SK-N-SH (cell line): ENCODE measurements around the gene FADS3. TPM values are rescaled to one million over a fixed set of nuclear protein-coding genes. Genes with fewer than 3 reads are reported as not detected.

Source experiments
- CTCF ChIA-PET: fragments of 300-600, 350-600 bp; formaldehyde crosslinking; extraction: SDS; loops from one replicate; lab custom pipeline; 2021; lab: Yijun Ruan, JAX
- POLR2A ChIA-PET: fragments of 350-600 bp; sonication (Branson Sonifier 250); formaldehyde crosslinking; extraction: SDS; loops from one replicate; lab custom pipeline; 2020; ENCODE audit warnings: antibody characterized with exemption, inconsistent platforms; lab: Yijun Ruan, JAX
- DNase-seq: peaks from one replicate; pipeline ENCODE4 v3.0.0; 2012
- H2AFZ ChIP-seq: fragments of 200-600 bp; sonication (generic); 2 replicates; pipeline ENCODE4 v1.8.1; 2016; ENCODE audit warnings: antibody characterized with exemption, mild to moderate bottlenecking, low read depth
- H3F3A ChIP-seq: fragments of 200-600 bp; sonication (generic); replicated peaks from 2 replicates; pipeline ENCODE3; 2016; ENCODE audit warnings: antibody characterized with exemption, mild to moderate bottlenecking; ENCODE audit not compliant: insufficient read depth
- H3K27ac ChIP-seq, 2 experiments: fragments of 200-500 bp in 1 of 2; fragments of 200-600 bp in 1 of 2; sonication (Bioruptor generic) in 1 of 2; sonication (generic), shearing (Covaris generic) in 1 of 2; 2 replicates each; pipeline versions ENCODE4 v1.5.1 to v1.6.1; 2014 to 2016; ENCODE audit warnings: low read depth in 2 of 2, inconsistent platforms in 1 of 2, low read length in 1 of 2, mild to moderate bottlenecking in 1 of 2, mixed read lengths in 1 of 2
- H3K27me3 ChIP-seq: fragments of 200-600 bp; sonication (generic), shearing (Covaris generic); 2 replicates; pipeline ENCODE4 v1.6.1; 2016; ENCODE audit warnings: mixed run types; ENCODE audit not compliant: insufficient read depth
- H3K36me3 ChIP-seq, 2 experiments: fragments of 200-500 bp in 1 of 2; fragments of 200-600 bp in 1 of 2; sonication (Bioruptor generic) in 1 of 2; sonication (generic) in 1 of 2; replicated peaks in 1 of 2; 2 replicates each; pipeline versions ENCODE3 to v1.5.1; 2014 to 2016; ENCODE audit warnings: low read length in 1 of 2, mild to moderate bottlenecking in 1 of 2; ENCODE audit not compliant: insufficient read depth in 2 of 2, control insufficient read depth in 1 of 2
- H3K4me1 ChIP-seq, 2 experiments: fragments of 200-500 bp in 1 of 2; fragments of 200-600 bp in 1 of 2; sonication (Bioruptor generic) in 1 of 2; sonication (generic), shearing (Covaris generic) in 1 of 2; 2 replicates each; pipeline versions ENCODE4 v1.5.1 to v1.6.1; 2014 to 2016; ENCODE audit warnings: low read depth in 1 of 2, low read length in 1 of 2, mixed run types in 1 of 2; ENCODE audit not compliant: insufficient read depth in 2 of 2, control insufficient read depth in 1 of 2
- H3K4me2 ChIP-seq: fragments of 200-600 bp; sonication (generic), shearing (Covaris generic); 2 replicates; pipeline ENCODE4 v1.6.1; 2017; ENCODE audit warnings: mixed run types
- H3K4me3 ChIP-seq, 2 experiments: fragments of 200-500 bp in 1 of 2; fragments of 200-600 bp in 1 of 2; sonication (Bioruptor generic) in 1 of 2; sonication (generic), shearing (Covaris generic) in 1 of 2; 2 replicates each; pipeline versions ENCODE4 v1.5.1 to v1.8.1; 2014 to 2016; ENCODE audit warnings: low read depth in 2 of 2, inconsistent platforms in 1 of 2, low read length in 1 of 2, mild to moderate bottlenecking in 1 of 2, mixed read lengths in 1 of 2, moderate library complexity in 1 of 2
- H3K79me2 ChIP-seq: fragments of 200-600 bp; sonication (generic); 2 replicates; pipeline ENCODE4 v1.8.1; 2017; ENCODE audit warnings: mild to moderate bottlenecking; ENCODE audit not compliant: insufficient read depth
- H3K9ac ChIP-seq: fragments of 200-600 bp; sonication (generic); 2 replicates; pipeline ENCODE4 v1.6.1; 2017; ENCODE audit warnings: mixed run types
- H3K9me2 ChIP-seq: fragments of 200-600 bp; sonication (generic); 2 replicates; pipeline ENCODE4 v1.6.1; 2017; ENCODE audit warnings: mixed run types
- H3K9me3 ChIP-seq: fragments of 200-600 bp; sonication (generic); 2 replicates; pipeline ENCODE4 v1.6.1; 2017; ENCODE audit warnings: mixed run types, mild to moderate bottlenecking, moderate library complexity
- H4K20me1 ChIP-seq: fragments of 200-600 bp; sonication (generic); 2 replicates; pipeline ENCODE4 v1.6.1; 2017; ENCODE audit warnings: mild to moderate bottlenecking, mixed run types; ENCODE audit not compliant: insufficient read depth
- ELF1 ChIP-seq: IDR thresholded peaks from 2 replicates; pipeline ENCODE4 v1.4.0; 2012
- EP300 ChIP-seq, 2 experiments: IDR thresholded peaks; 2 replicates each; pipeline versions ENCODE4 v1.4.0 to v1.6.1; 2012; ENCODE audit warnings: borderline replicate concordance in 1 of 2, low read depth in 1 of 2, low read length in 1 of 2
- EZH2phosphoT487 ChIP-seq: fragments of 200-600 bp; sonication (generic); IDR thresholded peaks from 2 replicates; pipeline ENCODE4 v1.6.1; 2017; ENCODE audit warnings: low read depth, mixed run types, mild to moderate bottlenecking, antibody characterized with exemption, moderate library complexity, borderline replicate concordance
- FOXJ3 ChIP-seq: sonication (generic); formaldehyde crosslinking; IDR thresholded peaks from 2 replicates; pipeline ENCODE4 v1.5.1; 2020; ENCODE audit warnings: mild to moderate bottlenecking, missing genetic modification reagents
- FOXM1 ChIP-seq: IDR thresholded peaks from 2 replicates; pipeline ENCODE4 v1.4.0; 2012; ENCODE audit warnings: low read depth, mild to moderate bottlenecking
- GABPA ChIP-seq: IDR thresholded peaks from 2 replicates; pipeline ENCODE4 v1.4.0; 2012; ENCODE audit warnings: low read depth, mild to moderate bottlenecking
- GATA2 ChIP-seq: sonication (generic); formaldehyde crosslinking; IDR thresholded peaks from 2 replicates; pipeline ENCODE4 v1.5.0; 2020; ENCODE audit warnings: mild to moderate bottlenecking, missing genetic modification reagents
- JUND ChIP-seq: IDR thresholded peaks from 2 replicates; pipeline ENCODE4 v1.4.0; 2012
- MAX ChIP-seq: IDR thresholded peaks from 2 replicates; pipeline ENCODE4 v1.4.0; 2012; ENCODE audit warnings: low read depth
- MXI1 ChIP-seq: IDR thresholded peaks from 2 replicates; pipeline ENCODE4 v1.6.1; 2012; ENCODE audit warnings: mild to moderate bottlenecking, low read depth, low read length, improper control_type of control experiment
- NFIC ChIP-seq: IDR thresholded peaks from 2 replicates; pipeline ENCODE4 v1.4.0; 2012; ENCODE audit warnings: borderline replicate concordance
- POLR2AphosphoS5 ChIP-seq: IDR thresholded peaks from 2 replicates; pipeline ENCODE4 v1.6.1; 2012; ENCODE audit warnings: low read depth, low read length
- RAD21 ChIP-seq: IDR thresholded peaks from 2 replicates; pipeline ENCODE4 v1.6.1; 2012; ENCODE audit warnings: mild to moderate bottlenecking, low read length
- REST ChIP-seq: IDR thresholded peaks from 2 replicates; pipeline ENCODE4 v1.6.1; 2012; ENCODE audit warnings: mild to moderate bottlenecking, low read depth, low read length, moderate library complexity
- RFX5 ChIP-seq: IDR thresholded peaks from 2 replicates; pipeline ENCODE4 v1.6.1; 2012; ENCODE audit warnings: mild to moderate bottlenecking, improper control_type of control experiment, low read length
- RXRA ChIP-seq: IDR thresholded peaks from 2 replicates; pipeline ENCODE4 v1.4.0; 2012; ENCODE audit warnings: low read depth, mild to moderate bottlenecking, borderline replicate concordance
- SIN3A ChIP-seq: IDR thresholded peaks from 2 replicates; pipeline ENCODE4 v1.6.1; 2012; ENCODE audit warnings: low read depth, mild to moderate bottlenecking, low read length, moderate library complexity, borderline replicate concordance
- SMC3 ChIP-seq: IDR thresholded peaks from 2 replicates; pipeline ENCODE4 v1.6.1; 2012; ENCODE audit warnings: low read depth, low read length, improper control_type of control experiment
- USF1 ChIP-seq: IDR thresholded peaks from 2 replicates; pipeline ENCODE4 v1.4.0; 2012; ENCODE audit warnings: low read depth, borderline replicate concordance
- USF2 ChIP-seq: fragments of 150-350 bp; IDR thresholded peaks from 2 replicates; pipeline ENCODE4 v1.6.1; 2017; ENCODE audit warnings: antibody characterized with exemption, low read length, low read depth, borderline replicate concordance
- WGBS: methylation state at CpG from one replicate; pipeline ENCODE4 v1.1.6; 2017; ENCODE audit warnings: low lambda C conversion rate; 5-methylcytosine and 5-hydroxymethylcytosine counted together
- polyA plus RNA-seq, 3 experiments: library from polyadenylated mRNA; depleted of rRNA; stranded (reverse); fragments of >200 nt; gene quantifications; 2 replicates each; pipeline ENCODE4 v1.2.3, GENCODE V29; 2012

The FADS3 gene
- polyA plus RNA-seq, 1 of the 3 experiments (the other 2 are of a cell fraction): 93.3 TPM

GRCh38 chr11:61828379-61828628 is 63.0 kb downstream of the FADS3 start:
- peaks cover 15 to 51% of the 10 kb centered on the region in 2 experiments; a peak in 3 of 4 replicates for H3K4me1 ChIP-seq
- H3K9me2 ChIP-seq: no peaks in the 10 kb centered on the region
- ChIA-PET CTCF (interaction anchor here (1.0 to 4.5 kb wide), 16 partner anchors 10 to 280 kb away, joined by 3 to 63 read pairs (median 5); partner anchors contain the start of gene FADS1), POLR2A (interaction anchor here (0.6 to 5.3 kb wide), 6 partner anchors 12 to 1820 kb away, joined by 3 to 84 read pairs (median 5); partner anchors contain the start of genes FADS1, FEN1, FTH1 and TMEM258)
- H3K79me2 ChIP-seq: peaks cover 43% of the 10 kb centered on the region
- peak overlapping the region; percentile 67 for H3K9ac ChIP-seq
- H4K20me1 ChIP-seq: no peaks in the 10 kb centered on the region; the same call in 1 of the 2 replicates
- no peak for DNase-seq
- peaks cover 0 to 7% of the 10 kb centered on the region in 2 experiments for H3K36me3 ChIP-seq
- H3K4me3 ChIP-seq: peak overlapping the region; percentile 70 to 96
- H2AFZ ChIP-seq: peak overlapping the region; percentile 71; the same call in 1 of the 2 replicates
- TF ChIP-seq JUND: no peak
- no peak for TF ChIP-seq GABPA
- TF ChIP-seq NFIC: no peak
- TF ChIP-seq SIN3A: no peak
- H3K27ac ChIP-seq: peak overlapping the region; percentile 21 to 99; a peak in 3 of 4 replicates
- 0% methylated on average over 1 of the region's 16 CpGs for WGBS
- H3K27me3 ChIP-seq: no peaks in the 10 kb centered on the region
- H3K4me2 ChIP-seq: peak overlapping the region; percentile 91
- H3K9me3 ChIP-seq: no peaks in the 10 kb centered on the region
- H3F3A ChIP-seq: no peaks in the 10 kb centered on the region

GRCh38 chr11:61827571-61828378 is 63.6 kb downstream of the FADS3 start, which contains the start of gene FADS2:
Gene FADS2, plus strand, starts transcription at chr11:61828300. Its CDS starts 91 bp downstream, at chr11:61828391.
- H3K4me2 ChIP-seq: peak within 1 kb of the TSS; percentile 91
- H3K9me3 ChIP-seq: no peaks in the 10 kb centered on the region
- H3K27me3 ChIP-seq: no peaks in the 10 kb centered on the region
- peak within 1 kb of the TSS; percentile 67 for H3K9ac ChIP-seq
- H3K79me2 ChIP-seq: peaks cover 40% of the 10 kb centered on the region
- peak within 1 kb of the TSS; percentile 21 to 99 for H3K27ac ChIP-seq
- peaks cover 0 to 7% of the 10 kb centered on the region in 2 experiments for H3K36me3 ChIP-seq
- no peaks in the 10 kb centered on the region for H4K20me1 ChIP-seq
- POLR2A ChIA-PET: interaction anchor here (0.6 to 5.3 kb wide), 6 partner anchors 11 to 141 kb away, joined by 3 to 84 read pairs (median 5); partner anchors contain the start of genes FADS1, FEN1, FTH1 and TMEM258
- H2AFZ ChIP-seq: peak within 1 kb of the TSS; percentile 71; the same call in 1 of the 2 replicates
- 1% methylated on average over 31 of the region's 83 CpGs for WGBS
- no peaks in the 10 kb centered on the region for H3K9me2 ChIP-seq
- H3K4me3 ChIP-seq: peak within 1 kb of the TSS; percentile 70 to 96
- CTCF ChIA-PET: interaction anchor here (1.0 to 4.5 kb wide), 14 partner anchors 12 to 280 kb away, joined by 3 to 63 read pairs (median 5); partner anchors contain the start of gene FADS1
- DNase-seq: peak; percentile 93
- H3K4me1 ChIP-seq: peaks cover 10 to 46% of the 10 kb centered on the region in 2 experiments; a peak in 3 of 4 replicates
- H3F3A ChIP-seq: no peaks in the 10 kb centered on the region
- TF ChIP-seq EP300 (IDR thresholded peaks at IDR 0.05; ENCODE audit: borderline replicate concordance in 1 of 2, low read depth in 1 of 2, low read length in 1 of 2) (peak; percentile 16 to 32; a peak in 2 of 4 replicates), GATA2 (CRISPR knock-in tag) (peak; percentile 63), SMC3 (no peak), MXI1 (peak; percentile 56), POLR2AphosphoS5 (peak; percentile 86), ELF1 (0 out of 2 replicates have a peak, but pooled peaks have one; percentile 19), REST (0 out of 2 replicates have a peak, but pooled peaks have one; percentile 5), USF1 (peak; percentile 5; the same call in 1 of the 2 replicates), RFX5 (no peak), SIN3A (peak; percentile 38; the same call in 1 of the 2 replicates), FOXJ3 (CRISPR knock-in tag) (no peak; the same call in 1 of the 2 replicates), RAD21 (no peak), FOXM1 (0 out of 2 replicates have a peak, but pooled peaks have one; percentile 19), GABPA (no peak), RXRA (0 out of 2 replicates have a peak, but pooled peaks have one; percentile 7), USF2 (no peak), EZH2phosphoT487 (no peak), MAX (peak; percentile 72)
